Measurements from ENCODE around the gene ATG101.

ATG101 gene

DNA sequence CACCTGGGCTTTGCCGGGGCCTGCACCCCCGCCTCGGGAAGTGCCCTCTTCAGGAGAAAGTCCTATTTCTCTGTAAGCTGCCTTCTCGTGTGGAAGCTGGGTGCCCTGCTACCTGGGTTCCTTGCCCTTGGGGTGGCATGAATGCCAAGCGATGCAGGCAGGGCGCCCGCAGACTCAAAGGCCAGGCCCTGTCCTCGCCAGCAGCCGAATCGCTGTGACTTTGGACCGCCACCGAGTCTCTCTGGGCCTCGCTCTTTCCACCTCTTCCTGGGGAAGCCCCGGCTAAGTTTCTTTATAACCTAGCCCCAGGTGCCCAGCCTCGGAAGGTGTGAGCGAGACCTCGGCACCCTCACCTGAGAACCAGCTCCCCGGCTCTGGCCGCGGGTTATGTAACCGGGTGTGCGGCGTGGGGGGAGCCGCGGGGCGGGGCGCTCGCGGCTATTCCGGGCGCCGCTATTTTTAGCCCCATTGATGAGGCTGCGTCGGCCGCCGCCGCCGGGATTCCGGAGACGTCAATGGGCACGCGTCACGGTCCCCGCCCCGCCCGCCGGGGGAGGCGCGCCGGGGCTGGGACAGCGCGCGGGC is 33.1 kb upstream of the ATG101 start:
- CTCF ChIA-PET: interaction anchor here (1.0 to 32.6 kb wide), 5 partner anchors 10 to 43 kb away, joined by 3 to 1695 read pairs (median 4); partner anchors contain the start of genes ATG101, NR4A1 and SMIM41

DNA sequence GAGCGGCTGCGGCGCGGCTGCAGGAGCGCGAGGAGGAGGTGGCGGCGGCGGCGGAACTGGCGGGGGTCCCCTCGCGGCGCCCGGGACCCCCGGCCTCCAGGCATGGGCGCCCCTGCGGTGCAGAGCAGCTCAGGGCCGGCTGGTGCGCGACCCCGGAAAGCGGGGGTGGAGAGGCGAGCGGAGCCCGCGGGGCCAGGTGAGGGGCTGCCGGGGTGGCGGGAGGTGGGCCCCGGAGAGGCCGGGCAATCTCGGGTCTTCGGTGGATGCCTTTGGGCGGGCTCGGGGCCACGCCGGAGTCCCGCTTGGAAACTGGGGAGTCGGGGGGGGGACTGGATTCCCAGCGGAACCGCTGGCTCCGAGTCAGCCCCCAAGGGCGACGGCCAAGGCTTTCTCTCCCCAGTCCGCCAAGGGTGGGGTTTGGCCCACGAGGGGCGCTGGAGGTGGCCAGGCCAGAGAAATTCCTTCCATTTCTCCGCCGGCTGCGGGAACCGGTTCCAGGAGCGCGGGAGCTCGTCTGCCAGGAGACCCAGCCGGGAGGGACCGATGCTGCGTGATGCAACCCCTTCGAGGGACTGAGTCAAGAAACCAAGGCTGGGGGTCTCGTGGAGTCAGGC is 32.4 kb upstream of the ATG101 start:
- no peak for DNase-seq (ENCODE audit: low read depth, low spot score)
- peak overlapping the region; percentile 62 for H3K4me3 ChIP-seq (ENCODE audit: low read depth, low read length)
- CTCF ChIA-PET: interaction anchor here (0.7 to 32.6 kb wide), 7 partner anchors 11 to 44 kb away, joined by 3 to 1695 read pairs (median 4); partner anchors contain the start of genes ATG101, NR4A1 and SMIM41
- TF ChIP-seq, protein P1, sequence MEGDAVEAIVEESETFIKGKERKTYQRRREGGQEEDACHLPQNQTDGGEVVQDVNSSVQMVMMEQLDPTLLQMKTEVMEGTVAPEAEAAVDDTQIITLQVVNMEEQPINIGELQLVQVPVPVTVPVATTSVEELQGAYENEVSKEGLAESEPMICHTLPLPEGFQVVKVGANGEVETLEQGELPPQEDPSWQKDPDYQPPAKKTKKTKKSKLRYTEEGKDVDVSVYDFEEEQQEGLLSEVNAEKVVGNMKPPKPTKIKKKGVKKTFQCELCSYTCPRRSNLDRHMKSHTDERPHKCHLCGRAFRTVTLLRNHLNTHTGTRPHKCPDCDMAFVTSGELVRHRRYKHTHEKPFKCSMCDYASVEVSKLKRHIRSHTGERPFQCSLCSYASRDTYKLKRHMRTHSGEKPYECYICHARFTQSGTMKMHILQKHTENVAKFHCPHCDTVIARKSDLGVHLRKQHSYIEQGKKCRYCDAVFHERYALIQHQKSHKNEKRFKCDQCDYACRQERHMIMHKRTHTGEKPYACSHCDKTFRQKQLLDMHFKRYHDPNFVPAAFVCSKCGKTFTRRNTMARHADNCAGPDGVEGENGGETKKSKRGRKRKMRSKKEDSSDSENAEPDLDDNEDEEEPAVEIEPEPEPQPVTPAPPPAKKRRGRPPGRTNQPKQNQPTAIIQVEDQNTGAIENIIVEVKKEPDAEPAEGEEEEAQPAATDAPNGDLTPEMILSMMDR (IDR thresholded peaks at IDR 0.05; ENCODE audit: insufficient read depth, low read length, missing control alignments): peak; percentile 10
- POLR2A ChIA-PET: no interaction called here

More for the DNA sequence above, 33.1 kb upstream of the ATG101 start:
- TF ChIP-seq, protein P1 (IDR thresholded peaks at IDR 0.05; ENCODE audit: insufficient read depth, low read length, missing control alignments): no peak
- POLR2A ChIA-PET: interaction anchor here (0.5 to 0.6 kb wide), 3 partner anchors 15 to 838 kb away, joined by 3 to 4 read pairs (median 3); partner anchors contain the start of gene NR4A1
- peak overlapping the region; percentile 62 for H3K4me3 ChIP-seq (ENCODE audit: low read depth, low read length)
- no peak for DNase-seq (ENCODE audit: low read depth, low spot score)

DNA sequence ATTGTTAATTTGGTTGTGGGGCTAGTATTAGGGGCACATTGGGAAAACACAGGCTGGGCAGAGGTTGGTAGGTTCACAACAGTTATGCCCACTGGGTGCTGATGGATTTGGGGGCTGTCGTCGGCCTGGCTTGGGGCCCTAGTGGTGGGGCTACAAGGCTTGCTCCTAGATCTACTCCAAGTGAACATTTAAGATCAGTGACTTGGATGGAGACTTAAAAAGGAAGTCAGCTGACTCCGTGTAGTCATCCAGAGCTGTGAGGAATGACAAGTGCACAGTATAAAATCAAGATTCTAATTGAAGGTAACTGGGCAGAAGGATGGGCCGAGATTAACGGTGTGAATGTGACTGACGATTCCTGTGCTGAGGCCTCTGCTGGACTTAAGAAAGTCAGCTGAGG is 31.3 kb upstream of the ATG101 start:
- no peak for DNase-seq (ENCODE audit: low read depth, low spot score)
- H3K4me3 ChIP-seq (ENCODE audit: low read depth, low read length): no peak overlapping the region
- ChIA-PET POLR2A (no interaction called here), CTCF (interaction anchor here (1.0 to 32.6 kb wide), 6 partner anchors 9 to 34 kb away, joined by 3 to 1695 read pairs (median 10); partner anchors contain the start of genes ATG101, NR4A1 and SMIM41)
- TF ChIP-seq, protein P1 (IDR thresholded peaks at IDR 0.05; ENCODE audit: insufficient read depth, low read length, missing control alignments): no peak

GRCh38 chr12:52041035-52041434 is 28.7 kb upstream of the ATG101 start:
- CTCF ChIA-PET: interaction anchor here (3.1 to 32.6 kb wide), 3 partner anchors 9 to 31 kb away, joined by 7 to 1695 read pairs (median 98); partner anchors contain the start of genes ATG101, NR4A1 and SMIM41
- POLR2A ChIA-PET: no interaction called here

GRCh38 chr12:52041695-52042123 is 28.1 kb upstream of the ATG101 start:
- no peak for DNase-seq (ENCODE audit: low read depth, low spot score)

More at GRCh38 chr12:52041035-52041434, 28.7 kb upstream of the ATG101 start:
- H3K4me3 ChIP-seq (ENCODE audit: low read depth, low read length): no peak overlapping the region
- TF ChIP-seq, protein P1 (IDR thresholded peaks at IDR 0.05; ENCODE audit: insufficient read depth, low read length, missing control alignments): no peak
- DNase-seq (ENCODE audit: low read depth, low spot score): no peak

More at GRCh38 chr12:52041695-52042123, 28.1 kb upstream of the ATG101 start:
- CTCF ChIA-PET: interaction anchor here (3.1 to 32.6 kb wide), 3 partner anchors 10 to 31 kb away, joined by 7 to 1695 read pairs (median 98); partner anchors contain the start of genes ATG101, NR4A1 and SMIM41
- no peak overlapping the region for H3K4me3 ChIP-seq (ENCODE audit: low read depth, low read length)
- POLR2A ChIA-PET: no interaction called here
- TF ChIP-seq, protein P1 (IDR thresholded peaks at IDR 0.05; ENCODE audit: insufficient read depth, low read length, missing control alignments): no peak
